ENCODE results near the gene RHBDD1.

DNA sequence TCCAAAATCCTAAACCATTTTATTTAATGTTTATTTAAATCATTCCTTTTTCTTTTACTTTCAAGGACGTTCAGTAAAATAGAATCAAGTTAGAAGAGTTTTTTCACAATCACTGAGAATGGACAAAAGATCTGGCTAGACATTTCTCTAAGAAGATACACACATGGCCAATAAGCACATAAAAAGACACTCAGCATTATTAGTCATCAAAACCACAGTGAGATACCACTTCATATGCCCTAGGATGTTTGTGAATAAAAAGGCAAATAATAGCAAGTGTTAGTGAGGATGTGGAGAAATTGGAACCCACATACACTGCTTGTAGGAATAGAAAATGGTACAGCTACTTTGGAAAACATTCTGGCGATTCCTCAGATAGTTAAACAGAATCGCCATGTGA lies 76.1 kb downstream of the RHBDD1 start:
- TF ChIP-seq, protein P1, sequence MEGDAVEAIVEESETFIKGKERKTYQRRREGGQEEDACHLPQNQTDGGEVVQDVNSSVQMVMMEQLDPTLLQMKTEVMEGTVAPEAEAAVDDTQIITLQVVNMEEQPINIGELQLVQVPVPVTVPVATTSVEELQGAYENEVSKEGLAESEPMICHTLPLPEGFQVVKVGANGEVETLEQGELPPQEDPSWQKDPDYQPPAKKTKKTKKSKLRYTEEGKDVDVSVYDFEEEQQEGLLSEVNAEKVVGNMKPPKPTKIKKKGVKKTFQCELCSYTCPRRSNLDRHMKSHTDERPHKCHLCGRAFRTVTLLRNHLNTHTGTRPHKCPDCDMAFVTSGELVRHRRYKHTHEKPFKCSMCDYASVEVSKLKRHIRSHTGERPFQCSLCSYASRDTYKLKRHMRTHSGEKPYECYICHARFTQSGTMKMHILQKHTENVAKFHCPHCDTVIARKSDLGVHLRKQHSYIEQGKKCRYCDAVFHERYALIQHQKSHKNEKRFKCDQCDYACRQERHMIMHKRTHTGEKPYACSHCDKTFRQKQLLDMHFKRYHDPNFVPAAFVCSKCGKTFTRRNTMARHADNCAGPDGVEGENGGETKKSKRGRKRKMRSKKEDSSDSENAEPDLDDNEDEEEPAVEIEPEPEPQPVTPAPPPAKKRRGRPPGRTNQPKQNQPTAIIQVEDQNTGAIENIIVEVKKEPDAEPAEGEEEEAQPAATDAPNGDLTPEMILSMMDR (IDR thresholded peaks at IDR 0.05; ENCODE audit: insufficient read depth, low read length, poor library complexity, severe bottlenecking), result no peak
- TF ChIP-seq EZH2phosphoT487 (conservative IDR thresholded peaks at IDR 0.05; ENCODE audit: low read length), result no peak

Data from SU-DHL-6 (cell line).